ENCODE results near the gene PCNX1.
"Not testable (repeated sequence)": the region's sequence is repeated elsewhere in the genome, so short reads cannot be mapped to it uniquely, and the experiment has no call there.

The PCNX1 gene

GRCh38 chr14:70907176-70907995 lies at the start of gene PCNX1:
Gene PCNX1, plus strand, starts transcription at chr14:70907459. Its CDS starts 392 bp downstream, at chr14:70907851.
- peak; percentile 82 for DNase-seq

- DNase-seq, result no peak
Measured at GRCh38 chr14:70857496-70857890, 49.8 kb upstream of the PCNX1 start.

- no peak for DNase-seq
Measured at GRCh38 chr14:70858641-70859040, 48.6 kb upstream of the PCNX1 start.

- DNase-seq, result not testable (repeated sequence)
Measured at GRCh38 chr14:70866992-70867391, 40.3 kb upstream of the PCNX1 start.

- DNase-seq, result no peak
Measured at GRCh38 chr14:70871001-70871400, 36.3 kb upstream of the PCNX1 start.

GRCh38 chr14:70871863-70872677 lies 35.2 kb upstream of the PCNX1 start:
- no peak for DNase-seq

GRCh38 chr14:70872678-70873020 lies 34.6 kb upstream of the PCNX1 start:
- DNase-seq, result no peak

GRCh38 chr14:70873627-70874026 lies 33.6 kb upstream of the PCNX1 start:
- DNase-seq, result no peak

- DNase-seq, result not testable (repeated sequence)
Measured at GRCh38 chr14:70875811-70876460, 31.3 kb upstream of the PCNX1 start.

- no peak for DNase-seq
Measured at GRCh38 chr14:70879448-70879847, 27.8 kb upstream of the PCNX1 start.

GRCh38 chr14:70880888-70881287 lies 26.4 kb upstream of the PCNX1 start:
- DNase-seq, result not testable (repeated sequence)

- no peak for DNase-seq
Measured at GRCh38 chr14:70881549-70882177, 25.6 kb upstream of the PCNX1 start.

GRCh38 chr14:70882776-70883492 lies 24.3 kb upstream of the PCNX1 start:
- DNase-seq, result no peak

- no peak for DNase-seq
Measured at GRCh38 chr14:70884595-70885342, 22.5 kb upstream of the PCNX1 start.

GRCh38 chr14:70885343-70886022 lies 21.8 kb upstream of the PCNX1 start:
- no peak for DNase-seq

GRCh38 chr14:70886421-70887206 lies 20.6 kb upstream of the PCNX1 start:
- DNase-seq, result no peak

GRCh38 chr14:70887207-70887681 lies 20.0 kb upstream of the PCNX1 start:
- DNase-seq, result no peak

GRCh38 chr14:70887737-70888499 lies 19.3 kb upstream of the PCNX1 start:
- DNase-seq, result no peak

- DNase-seq, result no peak
Measured at GRCh38 chr14:70888681-70889175, 18.5 kb upstream of the PCNX1 start.

Measured in NCI-H345 (cell line).